PC-9 (cell line): Measurements from ENCODE around the gene MRC2. TPM values are rescaled to one million over a fixed set of nuclear protein-coding genes. Genes with fewer than 3 reads are reported as not detected.

Experiments used
- BruUV-seq: library from RNA; stranded (reverse); fragments of 400-500 nt; replicated peaks from 2 replicates; lab custom pipeline; 2021; lab: Mats Ljungman, UMichigan
- CTCF ChIA-PET: fragments of 300-600 bp; sonication (Branson Sonifier 250); formaldehyde crosslinking; loops from one replicate; lab custom pipeline; 2022; ENCODE audit warnings: antibody characterized with exemption; lab: Charles Lee
- POLR2A ChIA-PET: fragments of 300-600 bp; sonication (Branson Sonifier 250); formaldehyde crosslinking; loops from one replicate; lab custom pipeline; 2022; ENCODE audit warnings: antibody characterized with exemption; ENCODE audit not compliant: unreplicated experiment; lab: Charles Lee
- DNase-seq, 2 experiments: peaks; one replicate each; pipeline versions ENCODE4 v3.0.0 to v3.0.0-alpha.2; 2015 to 2022; ENCODE audit warnings: mixed read lengths in 1 of 2
- H2AFZ ChIP-seq: fragments of 200-600 bp; sonication (generic); 2 replicates; pipeline ENCODE4 v1.8.1; 2017; ENCODE audit warnings: antibody characterized with exemption
- H3F3A ChIP-seq: fragments of 200-600 bp; sonication (generic); 2 replicates; pipeline ENCODE4 v1.8.1; 2017; ENCODE audit warnings: antibody characterized with exemption, mild to moderate bottlenecking, low read depth; ENCODE audit not compliant: insufficient read depth
- H3K27ac ChIP-seq: fragments of 200-600 bp; sonication (generic); 2 replicates; pipeline ENCODE4 v1.6.1; 2016; ENCODE audit warnings: mixed run types
- H3K27me3 ChIP-seq: fragments of 200-600 bp; sonication (generic); 2 replicates; pipeline ENCODE4 v1.6.1; 2016; ENCODE audit warnings: low read depth, mixed run types; ENCODE audit not compliant: insufficient read depth
- H3K36me3 ChIP-seq: fragments of 200-600 bp; sonication (generic); 2 replicates; pipeline ENCODE4 v1.6.1; 2016; ENCODE audit warnings: low read depth, mixed run types
- H3K4me1 ChIP-seq: fragments of 200-600 bp; sonication (generic); replicated peaks from 2 replicates; pipeline ENCODE4 v1.6.1; 2016; ENCODE audit warnings: mixed run types; ENCODE audit not compliant: insufficient read depth
- H3K4me2 ChIP-seq: fragments of 200-600 bp; sonication (generic); 2 replicates; pipeline ENCODE4 v1.6.1; 2017; ENCODE audit warnings: mixed run types
- H3K4me3 ChIP-seq: fragments of 200-600 bp; sonication (generic); 2 replicates; pipeline ENCODE4 v1.6.1; 2016; ENCODE audit warnings: mixed run types
- H3K79me2 ChIP-seq: fragments of 200-600 bp; sonication (generic); 2 replicates; pipeline ENCODE4 v1.6.1; 2017; ENCODE audit warnings: low read depth, mixed run types
- H3K9me2 ChIP-seq: fragments of 200-600 bp; sonication (generic); 2 replicates; pipeline ENCODE4 v1.8.1; 2017; ENCODE audit warnings: mild to moderate bottlenecking; ENCODE audit not compliant: insufficient read depth
- H3K9me3 ChIP-seq: fragments of 200-600 bp; sonication (generic); 2 replicates; pipeline ENCODE4 v1.8.1; 2016; ENCODE audit warnings: low read depth; ENCODE audit not compliant: insufficient read depth
- H4K20me1 ChIP-seq: fragments of 200-600 bp; sonication (generic); 2 replicates; pipeline ENCODE4 v1.8.1; 2017; ENCODE audit not compliant: insufficient read depth
- CTCF ChIP-seq: fragments of 200-600 bp; sonication (generic); conservative IDR thresholded peaks from 2 replicates; pipeline ENCODE4 v1.6.1; 2017; ENCODE audit warnings: mixed run types, antibody characterized with exemption, mild to moderate bottlenecking, moderate library complexity
- EZH2 ChIP-seq: fragments of 200-600 bp; sonication (generic); IDR thresholded peaks from 2 replicates; pipeline ENCODE4 v1.8.0; 2017; ENCODE audit warnings: antibody characterized with exemption, low read depth
- intact Hi-C: fragments of 100-400 bp; cut with micrococcal nuclease; formaldehyde crosslinking; loops from one replicate; pipeline ENCODE4 v1.10.0; 2022; ENCODE audit not compliant: unreplicated experiment
- total RNA-seq: library from RNA; stranded (reverse); gene quantifications from 2 replicates; pipeline ENCODE4 v1.2.3, GENCODE V29; 2021

Gene MRC2
- total RNA-seq, 1 experiment from 2014 or later = 1.0 TPM

GRCh38 chr17:62643496-62643895 lies 16.0 kb downstream of the MRC2 start:
- no peak for TF ChIP-seq EZH2
- TF ChIP-seq CTCF = no peak
- Histone ChIP-seq H4K20me1 (no peaks in the 10 kb centered on the region), H3K4me2 (no peak overlapping the region), H3K4me1 (no peaks in the 10 kb centered on the region), H3F3A (0 out of 2 replicates have a peak, but pooled peaks cover 4% of the 10 kb centered on the region), H3K9me3 (no peaks in the 10 kb centered on the region), H3K79me2 (no peaks in the 10 kb centered on the region), H3K9me2 (no peaks in the 10 kb centered on the region), H2AFZ (no peak overlapping the region), H3K36me3 (no peaks in the 10 kb centered on the region), H3K27me3 (no peaks in the 10 kb centered on the region), H3K4me3 (no peak overlapping the region), H3K27ac (no peak overlapping the region)
- intact Hi-C loops = no loop called here
- ChIA-PET CTCF (no interaction called here), POLR2A (no interaction called here)
- no TSS peak for BruUV-seq
- DNase-seq = no peak

- Histone ChIP-seq H3K9me2 (no peaks in the 10 kb centered on the region), H2AFZ (no peak overlapping the region), H3K9me3 (no peaks in the 10 kb centered on the region), H3K4me1 (no peaks in the 10 kb centered on the region), H3K4me3 (no peak overlapping the region), H3K4me2 (no peak overlapping the region), H3K27ac (no peak overlapping the region), H3K36me3 (no peaks in the 10 kb centered on the region), H3K27me3 (no peaks in the 10 kb centered on the region), H4K20me1 (no peaks in the 10 kb centered on the region), H3K79me2 (no peaks in the 10 kb centered on the region), H3F3A (0 out of 2 replicates have a peak, but pooled peaks cover 4% of the 10 kb centered on the region)
- BruUV-seq = no TSS peak
- intact Hi-C loops = no loop called here
- no peak for DNase-seq
- CTCF ChIA-PET = no interaction called here
- POLR2A ChIA-PET = no interaction called here
- TF ChIP-seq CTCF (no peak), EZH2 (no peak)
These were observed 17.2 kb downstream of the MRC2 start for GRCh38 chr17:62644487-62645173.

GRCh38 chr17:62648251-62648955 lies 20.9 kb downstream of the MRC2 start:
- H2AFZ ChIP-seq = no peak overlapping the region
- ChIA-PET POLR2A (no interaction called here), CTCF (interaction anchor here (0.6 kb wide), 1 partner anchor 435 kb away, joined by 4 read pairs; no protein-coding TSS in a partner anchor)
- no peaks in the 10 kb centered on the region; the same call in 1 of the 2 replicates for H3K27me3 ChIP-seq
- no peak overlapping the region for H3K4me2 ChIP-seq
- TF ChIP-seq EZH2 (no peak), CTCF (no peak)
- no peaks in the 10 kb centered on the region for H3K36me3 ChIP-seq
- intact Hi-C loops = no loop called here
- no TSS peak for BruUV-seq
- H3K9me2 ChIP-seq = no peaks in the 10 kb centered on the region
- no peak overlapping the region for H3K4me3 ChIP-seq
- H3K79me2 ChIP-seq = no peaks in the 10 kb centered on the region
- H3K27ac ChIP-seq = no peak overlapping the region
- no peaks in the 10 kb centered on the region for H3K9me3 ChIP-seq
- 0 out of 2 replicates have a peak, but pooled peaks cover 4% of the 10 kb centered on the region for H3F3A ChIP-seq
- peaks cover 9% of the 10 kb centered on the region; the same call in 1 of the 2 replicates for H3K4me1 ChIP-seq
- no peaks in the 10 kb centered on the region for H4K20me1 ChIP-seq
- no peak for DNase-seq
